Endothelial cell of umbilical vein (primary cell): Measurements from ENCODE around the gene ADCY3. TPM values are rescaled to one million over a fixed set of nuclear protein-coding genes. Genes with fewer than 3 reads are reported as not detected.

Experiments
- BruUV-seq: library from RNA; stranded (reverse); fragments of 400-500 nt; replicated peaks from 2 replicates; lab custom pipeline; 2021; lab: Mats Ljungman, UMichigan
- CTCF ChIA-PET: fragments of 300-600, 350-600 bp; sonication (Branson Sonifier 250); formaldehyde crosslinking; loops from one replicate; lab custom pipeline; 2021; ENCODE audit warnings: antibody characterized with exemption, inconsistent platforms; lab: Charles Lee
- POLR2A ChIA-PET: fragments of 300-600, 350-600 bp; sonication (Branson Sonifier 250); formaldehyde crosslinking; loops from one replicate; lab custom pipeline; 2021; ENCODE audit warnings: antibody characterized with exemption, inconsistent platforms; lab: Charles Lee
- DNase-seq: peaks from one replicate; pipeline ENCODE4 v3.0.0-alpha.2; 2011; ENCODE audit warnings: low read depth, low spot score
- FAIRE-seq: peaks from 2 replicates; lab custom pipeline; 2011; peaks lifted over from hg19 to GRCh38; lab: Jason Lieb, UNC
- H2AFZ ChIP-seq: 2 replicates; pipeline ENCODE4 v1.6.0; 2012; ENCODE audit warnings: low read depth, low read length, control low read depth, inconsistent platforms
- H3K27ac ChIP-seq: 2 replicates; pipeline ENCODE4 v1.5.1; 2011; ENCODE audit warnings: low read depth, mild to moderate bottlenecking, control low read depth, low read length, moderate library complexity; ENCODE audit not compliant: insufficient read depth
- H3K27me3 ChIP-seq, 2 experiments: 2 replicates each; pipeline versions ENCODE4 v1.6.0 to v1.6.1; 2011; ENCODE audit warnings: low read length in 2 of 2, mixed read lengths in 1 of 2; ENCODE audit not compliant: control insufficient read depth in 2 of 2, insufficient read depth in 2 of 2
- H3K36me3 ChIP-seq, 2 experiments: 2 replicates in 1 of 2; 3 replicates in 1 of 2; pipeline ENCODE4 v1.5.1; 2011; ENCODE audit warnings: low read length in 2 of 2, mild to moderate bottlenecking in 1 of 2, moderate library complexity in 1 of 2; ENCODE audit not compliant: control insufficient read depth in 2 of 2, insufficient read depth in 2 of 2; ENCODE audit errors: extremely low read depth in 1 of 2
- H3K4me1 ChIP-seq: 3 replicates; pipeline ENCODE4 v1.5.1; 2011; ENCODE audit warnings: mild to moderate bottlenecking, low read length; ENCODE audit not compliant: control insufficient read depth, insufficient read depth; ENCODE audit errors: extremely low read depth
- H3K4me2 ChIP-seq: 2 replicates; pipeline ENCODE4 v1.6.1; 2011; ENCODE audit warnings: low read length, control low read depth, mixed read lengths; ENCODE audit not compliant: insufficient read depth
- H3K4me3 ChIP-seq, 3 experiments: fragments of 200-600 bp in 1 of 3; sonication (generic), shearing (Covaris generic) in 1 of 3; replicated peaks in 1 of 3; 2 replicates each; pipeline ENCODE4 v1.5.1; 2011 to 2016; ENCODE audit warnings: control low read depth in 3 of 3, low read length in 3 of 3, mild to moderate bottlenecking in 2 of 3, inconsistent platforms in 1 of 3, low read depth in 1 of 3, moderate library complexity in 1 of 3; ENCODE audit not compliant: insufficient read depth in 1 of 3
- H3K79me2 ChIP-seq: 2 replicates; pipeline ENCODE4 v1.6.0; 2012; ENCODE audit warnings: low read length, inconsistent platforms; ENCODE audit not compliant: control insufficient read depth, insufficient read depth
- H3K9ac ChIP-seq: replicated peaks from 2 replicates; pipeline ENCODE3; 2011; ENCODE audit warnings: low read length, control low read depth; ENCODE audit not compliant: insufficient read depth; ENCODE audit errors: extremely low read depth
- H3K9me1 ChIP-seq: replicated peaks from 3 replicates; pipeline ENCODE4 v1.6.0; 2011; ENCODE audit warnings: mild to moderate bottlenecking, low read length; ENCODE audit not compliant: control insufficient read depth, insufficient read depth; ENCODE audit errors: extremely low read depth
- H3K9me3 ChIP-seq: replicated peaks from 2 replicates; pipeline ENCODE4 v1.5.1; 2012; ENCODE audit warnings: low read length, inconsistent platforms; ENCODE audit not compliant: control insufficient read depth, insufficient read depth
- H4K20me1 ChIP-seq: replicated peaks from 2 replicates; pipeline ENCODE3; 2011; ENCODE audit warnings: mild to moderate bottlenecking, low read length; ENCODE audit not compliant: control insufficient read depth, insufficient read depth; ENCODE audit errors: extremely low read depth
- CTCF ChIP-seq, 2 donors: IDR thresholded peaks; 1 replicate in 1 of 2; 2 replicates in 1 of 2; pipeline ENCODE4 v1.5.1; 2011; ENCODE audit warnings: low read length in 2 of 2, mild to moderate bottlenecking in 2 of 2, moderate library complexity in 2 of 2, control low read depth in 1 of 2, inconsistent platforms in 1 of 2, low read depth in 1 of 2; ENCODE audit not compliant: insufficient read depth in 1 of 2; ENCODE audit errors: extremely low read depth in 1 of 2
- EZH2 ChIP-seq: IDR thresholded peaks from 2 replicates; pipeline ENCODE4 v1.6.1; 2012; ENCODE audit warnings: borderline replicate concordance, low read depth, mild to moderate bottlenecking, moderate library complexity, low read length, inconsistent platforms; ENCODE audit not compliant: severe bottlenecking
- FOS ChIP-seq: IDR thresholded peaks from 2 replicates; pipeline ENCODE4 v1.6.1; 2011; ENCODE audit warnings: mild to moderate bottlenecking, low read length, moderate library complexity, borderline replicate concordance; ENCODE audit not compliant: insufficient read depth
- GATA2 ChIP-seq: IDR thresholded peaks from 2 replicates; pipeline ENCODE4 v1.7.0; 2011; ENCODE audit warnings: low read depth, mild to moderate bottlenecking, moderate library complexity, mixed read lengths, low read length; ENCODE audit not compliant: insufficient read length, insufficient read depth
- JUN ChIP-seq: IDR thresholded peaks from 2 replicates; pipeline ENCODE4 v1.6.1; 2011; ENCODE audit warnings: borderline replicate concordance, low read depth; ENCODE audit not compliant: insufficient read length, insufficient read depth
- MAX ChIP-seq: IDR thresholded peaks from 2 replicates; pipeline ENCODE4 v1.6.1; 2011; ENCODE audit not compliant: insufficient read depth, insufficient read length
- MYC ChIP-seq: IDR thresholded peaks from one replicate; pipeline ENCODE4 v1.6.1; 2011; ENCODE audit warnings: mild to moderate bottlenecking, low read depth, low read length
- POLR2A ChIP-seq: IDR thresholded peaks from 2 replicates; pipeline ENCODE4 v1.6.1; 2012; ENCODE audit warnings: low read depth, mild to moderate bottlenecking, control low read depth, low read length
- POLR2AphosphoS5 ChIP-seq: IDR thresholded peaks from 2 replicates; pipeline ENCODE4 v1.6.1; 2012; ENCODE audit warnings: low read depth, mild to moderate bottlenecking, control low read depth, low read length, moderate library complexity; ENCODE audit not compliant: insufficient read depth
- dilution Hi-C: fragments of 300-500 bp; cut with MboI; formaldehyde crosslinking; loops from one replicate; pipeline ENCODE4 v1.15.0; 2019; ENCODE audit warnings: low sequenced_read_pairs; ENCODE audit not compliant: extremely low pct_ligation_motif_present
- intact Hi-C: fragments of 100-400 bp; cut with micrococcal nuclease; formaldehyde crosslinking; loops from one replicate; pipeline ENCODE4 v1.10.0; 2022
- polyA plus RNA-seq, 4 experiments: library from polyadenylated mRNA; depleted of rRNA in 3 of 4; stranded (reverse) in 3 of 4; unstranded in 1 of 4; fragments of >200 nt; gene quantifications; 2 replicates each; pipeline versions ENCODE4 v1.2.1 to v1.2.3, GENCODE V29; 2011 to 2012; ENCODE audit warnings: missing spikeins in 1 of 4
- total RNA-seq: library from RNA; stranded (reverse); gene quantifications from 2 replicates; pipeline ENCODE4 v1.2.3, GENCODE V29; 2021

ADCY3 gene
- total and polyA plus RNA-seq, 2 donors (not counting 3 experiments of a cell fraction or from before 2014, with no cell fraction given) = 54.0 to 61.3 TPM

GRCh38 chr2:24859968-24860600 lies 60.0 kb downstream of the ADCY3 start:
- Histone ChIP-seq H2AFZ (no peak overlapping the region), H3K9me1 (no peaks in the 10 kb centered on the region), H3K9ac (no peak overlapping the region), H3K27ac (no peak overlapping the region), H3K4me2 (no peak overlapping the region), H3K27me3 (no peaks in the 10 kb centered on the region), H3K4me3 (no peak overlapping the region), H3K79me2 (no peaks in the 10 kb centered on the region), H3K4me1 (no peaks in the 10 kb centered on the region), H3K9me3 (no peaks in the 10 kb centered on the region), H3K36me3 (no peaks in the 10 kb centered on the region), H4K20me1 (no peaks in the 10 kb centered on the region)
- dilution Hi-C loops (no loop called here), intact Hi-C loops (no loop called here)
- no peak for FAIRE-seq
- ChIA-PET CTCF (no interaction called here), POLR2A (no interaction called here)
- TF ChIP-seq EZH2 (no peak), MAX (no peak), JUN (no peak), POLR2AphosphoS5 (no peak), GATA2 (no peak), POLR2A (no peak), FOS (no peak), CTCF (IDR thresholded peaks at IDR 0.05; ENCODE audit: extremely low read depth in 1 of 2, insufficient read depth in 1 of 2, low read depth in 1 of 2, low read length in 2 of 2) (no peak), MYC (no peak)
- no TSS peak for BruUV-seq
- DNase-seq = no peak
